DMS53 (cell line): ENCODE measurements around the gene PRM3.

Source experiments
- DNase-seq: peaks from one replicate; lab custom pipeline; 2025; lab: John Stamatoyannopoulos, UW

PRM3 gene

DNA sequence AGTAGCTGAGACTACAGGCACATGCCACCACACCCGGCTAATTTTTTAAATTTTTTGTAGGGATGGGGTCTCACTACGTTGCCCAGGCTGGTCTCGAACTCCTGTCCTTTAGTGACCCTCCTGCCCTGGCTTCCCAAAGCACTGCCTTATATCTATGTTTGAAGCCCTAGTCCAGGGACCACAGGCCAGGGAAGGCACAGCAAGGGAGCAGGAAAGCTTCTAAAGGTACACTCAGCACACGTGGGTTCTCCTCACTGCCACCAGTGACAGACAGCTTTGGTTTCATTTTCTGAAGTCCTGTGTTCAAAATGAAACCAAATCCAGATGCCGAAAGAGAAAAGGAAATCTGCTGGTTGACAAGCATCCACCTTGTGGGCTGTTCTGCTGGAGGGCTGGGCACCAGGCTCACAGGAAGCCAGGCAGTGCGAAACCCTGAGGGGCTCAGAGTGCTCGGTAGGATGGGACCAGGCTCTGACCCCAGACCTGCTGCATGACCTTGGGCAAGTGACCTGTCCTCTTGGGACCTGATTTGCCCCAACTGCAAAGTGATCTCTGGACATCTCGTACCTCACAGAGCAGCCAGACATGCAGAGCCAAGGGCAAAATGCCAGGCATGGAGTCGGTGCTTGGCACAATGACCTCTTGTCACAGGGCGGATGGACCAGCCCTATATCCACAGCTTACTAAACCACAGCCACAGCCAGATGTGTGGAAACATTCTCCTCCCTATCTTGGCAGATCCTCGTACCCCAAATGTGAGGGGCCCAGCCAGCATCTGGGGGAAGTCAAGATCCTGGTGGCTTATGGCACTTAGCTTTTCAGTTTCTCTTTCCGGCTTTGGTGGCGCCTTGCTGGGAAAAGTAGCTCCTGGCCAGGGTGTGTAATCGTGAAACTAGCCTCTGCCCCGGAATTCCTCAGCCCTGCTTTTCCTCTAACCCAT, 14.6 kb downstream of the PRM3 start:
- DNase-seq, result peak; percentile 30

DNA sequence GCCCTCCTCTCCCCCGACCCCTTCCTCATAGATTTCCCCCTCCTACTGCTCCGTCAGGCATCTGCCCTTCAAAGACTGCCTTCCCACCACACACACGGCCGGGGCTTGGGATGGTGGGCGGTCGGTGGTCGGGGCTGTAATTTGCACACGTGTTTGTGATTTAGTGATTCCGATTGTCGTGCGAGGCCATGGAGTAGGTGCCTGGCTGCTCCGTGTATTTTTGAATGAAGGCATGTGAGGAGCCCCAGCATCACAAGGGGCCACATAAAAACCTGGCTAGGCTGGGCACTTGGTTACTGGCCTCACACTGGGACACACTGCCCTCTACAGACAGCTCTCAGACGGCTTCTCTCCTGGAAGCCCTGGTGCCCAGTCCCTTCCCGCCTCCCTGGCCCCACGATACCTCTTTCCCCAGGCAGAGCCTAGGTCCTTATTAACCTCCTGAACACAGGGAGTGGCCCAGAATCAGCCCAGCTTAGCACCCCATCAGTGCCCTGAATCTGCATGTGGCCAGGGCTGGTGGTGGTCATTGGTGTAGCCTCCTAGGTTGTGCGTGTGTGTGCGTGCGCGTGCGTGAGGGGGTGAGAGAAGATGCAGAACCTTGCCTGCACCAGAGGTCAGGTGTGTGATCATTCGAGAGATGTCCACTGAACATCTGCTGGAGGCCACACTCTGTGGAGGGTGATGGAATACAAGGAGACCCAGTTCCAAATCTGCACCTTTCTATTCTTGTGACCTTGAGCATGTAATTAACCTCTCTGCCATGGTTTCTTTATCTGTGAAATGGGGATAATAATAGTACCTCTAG, 16.1 kb downstream of the PRM3 start:
- DNase-seq, result peak; percentile 88

GRCh38 chr16:11256661-11257130, 16.7 kb downstream of the PRM3 start:
- peak; percentile 68 for DNase-seq

DNA sequence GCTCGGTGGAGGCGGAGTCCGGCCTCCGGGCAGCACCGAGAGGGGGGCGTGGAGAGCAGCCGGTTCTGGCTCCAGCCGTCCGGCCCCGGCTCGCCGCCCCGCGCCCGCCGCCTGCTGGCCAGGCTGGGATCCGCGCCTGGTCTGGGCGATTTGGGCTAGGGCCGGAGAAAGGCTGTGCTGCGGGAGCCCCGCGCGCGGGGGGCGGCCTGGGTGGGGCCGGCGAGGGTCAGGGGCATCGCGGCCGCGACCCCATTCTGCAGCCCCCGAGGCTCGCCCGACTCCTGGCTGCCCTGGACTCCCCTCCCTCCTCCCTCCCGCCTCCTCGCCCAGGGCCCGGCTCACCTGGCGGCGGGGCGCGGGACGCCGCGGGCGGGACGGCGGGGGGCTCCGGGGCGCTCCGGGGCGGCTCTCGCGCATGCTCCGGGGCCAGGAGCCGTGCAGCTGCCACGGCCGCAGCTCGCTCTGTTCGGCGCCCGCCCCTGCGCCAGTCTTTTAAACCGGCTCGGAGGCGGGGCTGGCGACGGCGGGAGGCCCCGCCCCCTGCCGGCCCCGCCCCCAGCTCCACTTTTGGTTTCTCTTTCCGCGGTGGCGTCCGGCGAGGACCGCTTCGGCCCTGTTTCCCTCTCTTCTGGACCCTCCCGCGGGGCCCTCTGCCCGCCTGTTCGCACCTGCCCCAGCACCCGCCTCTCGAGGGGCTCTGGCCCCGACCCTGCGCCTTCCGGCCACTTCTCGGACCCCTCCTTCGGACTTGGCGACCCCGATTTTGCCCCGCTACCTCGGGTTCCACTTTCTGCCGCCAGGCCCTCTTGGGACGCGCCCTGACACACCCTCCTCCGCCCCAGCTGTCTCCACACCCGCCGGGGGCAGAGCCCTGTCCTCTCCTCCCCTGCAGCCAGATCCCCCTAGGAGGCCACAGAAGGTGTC, 17.4 kb downstream of the PRM3 start, which contains the start of gene SOCS1:
SOCS1 (minus strand) TSS at position 468 of the 924 bp plus-strand sequence. CDS start 726 bp downstream, outside the sequence.
- peak; percentile 86 for DNase-seq

DNA sequence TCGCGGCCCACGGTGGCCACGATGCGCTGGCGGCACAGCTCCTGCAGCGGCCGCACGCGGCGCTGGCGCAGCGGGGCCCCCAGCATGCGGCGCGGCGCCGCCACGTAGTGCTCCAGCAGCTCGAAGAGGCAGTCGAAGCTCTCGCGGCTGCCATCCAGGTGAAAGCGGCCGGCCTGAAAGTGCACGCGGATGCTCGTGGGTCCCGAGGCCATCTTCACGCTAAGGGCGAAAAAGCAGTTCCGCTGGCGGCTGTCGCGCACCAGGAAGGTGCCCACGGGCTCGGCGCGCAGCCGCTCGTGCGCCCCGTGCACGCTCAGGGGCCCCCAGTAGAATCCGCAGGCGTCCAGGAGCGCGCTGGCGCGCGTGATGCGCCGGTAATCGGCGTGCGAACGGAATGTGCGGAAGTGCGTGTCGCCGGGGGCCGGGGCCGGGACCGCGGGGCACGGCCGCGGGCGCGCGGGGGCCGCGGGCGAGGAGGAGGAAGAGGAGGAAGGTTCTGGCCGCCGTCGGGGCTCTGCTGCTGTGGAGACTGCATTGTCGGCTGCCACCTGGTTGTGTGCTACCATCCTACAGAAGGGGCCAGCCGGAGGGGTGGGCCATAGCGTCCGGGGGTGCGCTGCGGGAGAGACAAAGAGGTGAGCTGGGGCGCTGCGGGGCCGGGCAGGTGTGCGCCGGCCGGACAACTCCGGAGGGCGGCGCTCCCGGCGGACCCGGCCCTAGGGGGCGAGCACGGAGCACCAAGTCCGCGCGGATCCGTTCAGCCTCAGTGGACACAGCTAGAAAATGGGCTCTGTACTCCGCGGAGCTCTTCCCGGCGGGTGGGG, 18.3 kb downstream of the PRM3 start:
- DNase-seq, result peak; percentile 81

DNA sequence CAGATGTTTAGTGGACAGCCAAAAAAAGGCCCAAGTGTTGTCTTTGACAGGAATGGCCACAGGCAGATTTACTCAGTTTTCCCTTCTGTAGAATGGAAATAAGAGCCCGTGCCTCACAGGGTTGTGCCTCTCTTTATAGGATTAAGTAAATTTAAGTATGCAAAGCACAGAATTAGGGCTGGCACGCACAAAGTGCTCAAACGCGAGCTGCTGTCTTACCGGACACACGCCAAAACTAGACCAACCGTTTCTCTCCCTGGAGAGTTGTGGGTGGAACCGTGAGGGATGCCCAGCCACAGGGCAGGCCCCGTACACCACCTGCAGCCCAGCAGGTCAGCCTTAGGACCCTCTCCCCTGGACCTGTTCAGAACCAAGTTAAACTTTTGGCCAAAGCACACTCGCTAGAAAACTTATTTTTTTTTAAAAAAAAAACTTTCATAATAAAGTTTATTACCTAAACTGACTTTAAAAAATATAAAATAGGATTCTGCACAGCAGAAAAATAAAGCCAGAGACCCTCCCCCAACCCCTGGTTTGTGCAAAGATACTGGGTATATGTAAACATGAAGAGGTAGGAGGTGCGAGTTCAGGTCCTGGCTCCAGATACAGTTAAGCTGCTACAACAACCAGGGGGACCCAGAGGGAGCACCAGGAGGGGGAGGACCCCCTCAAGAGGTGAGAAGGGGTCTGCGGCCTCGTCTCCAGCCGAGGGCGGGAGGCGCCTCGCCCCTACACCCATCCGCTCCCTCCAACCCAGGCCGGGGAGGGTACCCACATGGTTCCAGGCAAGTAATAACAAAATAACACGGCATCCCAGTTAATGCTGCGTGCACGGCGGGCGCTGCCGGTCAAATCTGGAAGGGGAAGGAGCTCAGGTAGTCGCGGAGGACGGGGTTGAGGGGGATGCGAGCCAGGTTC, 19.2 kb downstream of the PRM3 start:
- no peak for DNase-seq

- DNase-seq, result no peak
These were observed 20.1 kb downstream of the PRM3 start for GRCh38 chr16:11253009-11253994.

- no peak for DNase-seq
These were observed 20.9 kb downstream of the PRM3 start for GRCh38 chr16:11252482-11252931.

GRCh38 chr16:11251525-11252481, 21.6 kb downstream of the PRM3 start:
- no peak for DNase-seq

GRCh38 chr16:11250786-11251524, 22.5 kb downstream of the PRM3 start:
- DNase-seq, result no peak

DNA sequence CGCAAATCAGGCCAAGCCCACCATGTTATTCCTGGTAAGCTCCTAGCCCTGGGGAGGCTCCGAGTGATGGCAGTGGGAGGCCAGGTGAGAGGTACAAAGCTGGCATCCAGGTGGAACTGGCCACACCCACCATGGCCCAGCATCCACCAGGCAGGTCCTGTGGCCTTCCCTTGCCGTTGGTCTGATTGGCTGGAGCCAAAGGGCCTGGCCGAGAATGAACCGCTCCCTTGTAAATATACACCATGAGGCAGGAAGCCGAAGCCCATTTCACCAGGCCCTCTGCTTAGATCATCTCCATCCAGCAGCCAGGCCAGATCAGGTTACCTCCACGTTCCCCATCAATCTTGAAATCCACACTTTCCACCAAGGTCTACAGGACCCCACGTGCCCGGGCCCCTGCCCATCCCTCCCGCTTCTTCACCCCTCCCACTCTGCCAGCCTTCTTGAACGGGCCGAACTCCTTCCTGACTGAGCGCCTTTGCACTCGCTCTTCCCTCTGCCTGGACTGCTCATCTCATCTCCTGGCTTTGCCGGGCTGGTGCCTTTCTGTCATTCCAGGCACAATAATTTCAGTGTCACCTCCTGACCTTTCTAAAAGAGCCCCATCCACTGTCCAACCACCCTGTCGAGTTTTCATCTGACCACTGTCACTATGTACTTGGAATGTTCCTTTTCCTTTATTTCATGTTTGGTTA, 23.2 kb downstream of the PRM3 start:
- DNase-seq, result peak; percentile 21

GRCh38 chr16:11249233-11250061, 24.0 kb downstream of the PRM3 start:
- DNase-seq, result no peak

DNA sequence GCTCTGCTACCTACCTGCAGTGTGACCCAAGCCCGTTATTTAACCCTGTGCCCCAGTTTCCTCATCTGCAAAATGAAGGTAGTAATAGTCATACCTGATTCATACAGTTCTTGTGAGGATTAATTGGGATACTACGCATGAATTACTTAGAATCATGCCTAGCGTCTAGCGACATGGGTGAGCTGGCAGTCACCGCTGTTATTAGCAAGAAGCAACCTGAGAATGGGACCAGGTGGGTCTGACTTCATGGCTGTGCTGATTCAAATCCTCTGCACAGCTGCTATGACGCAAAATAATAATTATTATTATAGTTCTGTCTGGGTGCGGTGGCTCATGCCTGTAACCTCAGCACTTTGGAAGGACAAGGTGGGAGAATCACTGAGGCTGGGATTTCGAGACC, 25.3 kb downstream of the PRM3 start:
- DNase-seq, result no peak

DNA sequence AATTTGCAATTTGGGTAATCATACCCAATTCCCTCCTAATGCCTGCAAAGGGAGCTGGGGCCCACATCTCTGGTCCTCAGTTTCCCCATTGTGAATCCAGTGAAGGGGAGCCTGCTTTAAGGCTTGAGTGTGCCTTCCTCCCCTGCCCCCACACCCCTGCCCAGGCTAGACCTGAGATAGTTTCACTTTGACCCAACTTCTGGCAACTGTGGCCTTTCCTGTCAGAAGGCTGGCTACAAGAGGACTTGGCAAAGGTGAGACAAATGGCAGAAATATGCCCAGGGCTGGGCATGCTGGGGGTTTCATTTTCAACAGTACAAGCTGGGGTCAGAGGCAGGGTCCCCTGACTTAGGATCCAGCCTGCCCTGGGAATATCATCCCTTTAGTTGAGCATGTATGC, 27.4 kb downstream of the PRM3 start:
- no peak for DNase-seq

DNA sequence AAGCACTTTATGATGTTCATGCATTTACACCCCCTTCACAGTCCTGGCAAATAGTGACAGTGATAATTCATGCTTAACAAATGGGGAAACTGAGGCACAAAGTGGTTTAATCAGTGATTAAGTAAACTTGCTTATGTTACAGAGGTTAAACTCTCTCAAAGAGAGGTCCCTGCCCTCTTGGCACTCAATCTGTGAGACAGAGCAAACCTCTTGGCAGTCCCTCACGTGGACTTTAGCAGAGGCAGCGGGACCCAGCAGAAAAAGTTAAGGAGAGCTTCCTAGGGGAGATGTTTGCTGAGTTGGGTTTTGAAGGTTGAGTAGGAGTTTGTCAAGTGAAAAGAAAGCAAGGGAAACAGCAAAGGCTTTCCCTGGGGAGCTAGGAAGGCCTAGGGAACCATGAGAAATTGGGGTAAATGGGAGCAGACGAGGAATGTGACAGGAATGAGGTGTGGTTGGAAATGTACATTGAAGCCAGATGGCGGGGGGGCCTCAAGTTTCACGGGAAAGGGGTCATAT, 28.1 kb downstream of the PRM3 start:
- DNase-seq, result no peak
